Uterus (tissue), 2 donors: ENCODE results near the gene SH3BP5.

ENCODE experiments used
- POLR2A ChIP-seq, 2 donors: fragments of 450-650 bp; IDR thresholded peaks; one replicate each; pipeline ENCODE4 v1.6.1; 2016; ENCODE audit warnings: antibody characterized with exemption in 2 of 2, mild to moderate bottlenecking in 1 of 2, moderate library complexity in 1 of 2
- TF ChIP-seq, protein P1 (sequence below), 4 experiments: fragments of 200-600 bp in 2 of 4; fragments of 450-650 bp in 2 of 4; sonication (generic) in 2 of 4; IDR thresholded peaks; one replicate each; pipeline ENCODE4 v1.5.1; 2016 to 2019; ENCODE audit warnings: antibody characterized with exemption in 4 of 4, mild to moderate bottlenecking in 2 of 4, moderate library complexity in 1 of 4

DNA sequence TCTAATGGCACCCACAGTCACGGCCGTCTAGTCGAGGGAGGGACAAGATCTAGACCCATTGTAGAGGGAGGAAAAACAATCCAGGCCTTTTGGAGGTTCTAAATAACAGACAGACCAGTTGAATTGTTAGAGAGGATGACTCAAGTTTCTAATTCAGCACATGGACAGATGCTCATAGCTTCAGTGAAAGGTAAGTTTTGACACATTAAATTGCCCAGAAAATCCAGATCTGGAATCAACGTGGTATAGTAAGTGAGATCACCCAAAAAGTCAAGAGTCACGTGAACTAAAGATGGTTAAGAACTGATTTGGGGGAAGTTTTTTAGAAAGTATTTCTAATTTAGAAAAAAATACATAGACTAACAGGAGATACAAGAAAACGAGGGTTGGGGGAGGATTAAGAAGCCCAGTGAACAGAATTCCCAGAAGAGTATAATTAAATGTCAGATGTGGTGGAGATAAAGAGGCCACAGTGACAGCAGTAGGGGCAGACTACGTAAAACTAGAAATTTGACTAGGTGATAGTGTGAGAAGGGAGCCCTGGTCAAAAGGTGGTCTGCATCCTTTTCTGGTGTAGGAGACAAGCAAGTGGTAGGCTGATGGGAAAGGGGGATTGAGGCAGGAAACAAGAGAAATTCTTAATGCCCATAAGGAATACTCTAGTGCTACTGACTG lies 79.2 kb downstream of the SH3BP5 start:
- no peak for TF ChIP-seq POLR2A (IDR thresholded peaks at IDR 0.05)
- TF ChIP-seq, protein P1, sequence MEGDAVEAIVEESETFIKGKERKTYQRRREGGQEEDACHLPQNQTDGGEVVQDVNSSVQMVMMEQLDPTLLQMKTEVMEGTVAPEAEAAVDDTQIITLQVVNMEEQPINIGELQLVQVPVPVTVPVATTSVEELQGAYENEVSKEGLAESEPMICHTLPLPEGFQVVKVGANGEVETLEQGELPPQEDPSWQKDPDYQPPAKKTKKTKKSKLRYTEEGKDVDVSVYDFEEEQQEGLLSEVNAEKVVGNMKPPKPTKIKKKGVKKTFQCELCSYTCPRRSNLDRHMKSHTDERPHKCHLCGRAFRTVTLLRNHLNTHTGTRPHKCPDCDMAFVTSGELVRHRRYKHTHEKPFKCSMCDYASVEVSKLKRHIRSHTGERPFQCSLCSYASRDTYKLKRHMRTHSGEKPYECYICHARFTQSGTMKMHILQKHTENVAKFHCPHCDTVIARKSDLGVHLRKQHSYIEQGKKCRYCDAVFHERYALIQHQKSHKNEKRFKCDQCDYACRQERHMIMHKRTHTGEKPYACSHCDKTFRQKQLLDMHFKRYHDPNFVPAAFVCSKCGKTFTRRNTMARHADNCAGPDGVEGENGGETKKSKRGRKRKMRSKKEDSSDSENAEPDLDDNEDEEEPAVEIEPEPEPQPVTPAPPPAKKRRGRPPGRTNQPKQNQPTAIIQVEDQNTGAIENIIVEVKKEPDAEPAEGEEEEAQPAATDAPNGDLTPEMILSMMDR (IDR thresholded peaks at IDR 0.05), result no peak
